ENCODE measurements around the gene DARS1. TPM values are rescaled to one million over a fixed set of nuclear protein-coding genes. Genes with fewer than 3 reads are reported as not detected.

DARS1 gene
- total and polyA plus RNA-seq, 2 of the 13 experiments (the other 11 are each of a cell fraction or from before 2014, with no cell fraction given): 149 to 230 TPM

- peak; percentile 18; the same call in 1 of the 2 replicates for TF ChIP-seq ZNF567 (CRISPR knock-in tag; IDR thresholded peaks at IDR 0.05; ENCODE audit: borderline replicate concordance)
- TF ChIP-seq ZNF275 (CRISPR knock-in tag; IDR thresholded peaks at IDR 0.05; ENCODE audit: borderline replicate concordance): peak; percentile 94
- TF ChIP-seq ZMAT3 (CRISPR knock-in tag; conservative IDR thresholded peaks at IDR 0.05): peak; percentile 82; the same call in 1 of the 2 replicates
- TF ChIP-seq NAIF1 (CRISPR knock-in tag; IDR thresholded peaks at IDR 0.05; ENCODE audit: borderline replicate concordance): peak; percentile 88; the same call in 1 of the 2 replicates
- TF ChIP-seq IRF1 (CRISPR knock-in tag; IDR thresholded peaks at IDR 0.05; ENCODE audit: low read depth): no peak
- TF ChIP-seq ZNF777 (CRISPR knock-in tag; IDR thresholded peaks at IDR 0.05): peak; percentile 65
- TF ChIP-seq ZNF672 (CRISPR knock-in tag; IDR thresholded peaks at IDR 0.05): no peak
- peak; percentile 89 for TF ChIP-seq SALL2 (CRISPR knock-in tag; IDR thresholded peaks at IDR 0.05)
- peak; percentile 89 for TF ChIP-seq ELF1 (CRISPR knock-in tag; IDR thresholded peaks at IDR 0.05)
- peak; percentile 99 for TF ChIP-seq DMAP1 (CRISPR knock-in tag; IDR thresholded peaks at IDR 0.05)
- TF ChIP-seq ZNF543 (CRISPR knock-in tag; IDR thresholded peaks at IDR 0.05): peak; percentile 99
- peak; percentile 87 for TF ChIP-seq HOMEZ (CRISPR knock-in tag; IDR thresholded peaks at IDR 0.05; ENCODE audit: low read depth)
- TF ChIP-seq ZNF768 (CRISPR knock-in tag; IDR thresholded peaks at IDR 0.05): peak; percentile 67; the same call in 1 of the 2 replicates
- TF ChIP-seq ZNF564 (CRISPR knock-in tag; IDR thresholded peaks at IDR 0.05): no peak; the same call in 1 of the 2 replicates
- no peak for TF ChIP-seq ZBTB8A (CRISPR knock-in tag; IDR thresholded peaks at IDR 0.05; ENCODE audit: borderline replicate concordance, low read depth)
- no peak; the same call in 1 of the 2 replicates for TF ChIP-seq MXD4 (CRISPR knock-in tag; IDR thresholded peaks at IDR 0.05)
- no peak; the same call in 1 of the 2 replicates for TF ChIP-seq ZHX1 (CRISPR knock-in tag; IDR thresholded peaks at IDR 0.05; ENCODE audit: low read depth)
- TF ChIP-seq GPBP1L1 (CRISPR knock-in tag; IDR thresholded peaks at IDR 0.05): no peak
- peak; percentile 10; the same call in 1 of the 2 replicates for TF ChIP-seq ZNF12 (CRISPR knock-in tag; IDR thresholded peaks at IDR 0.05)
- TF ChIP-seq ZNF678 (CRISPR knock-in tag; IDR thresholded peaks at IDR 0.05): peak; percentile 40
- 0 out of 2 replicates have a peak, but pooled peaks have one; percentile 5 for TF ChIP-seq ZNF7 (CRISPR knock-in tag; IDR thresholded peaks at IDR 0.05)
- peak; percentile 74 for TF ChIP-seq DRAP1 (CRISPR knock-in tag; IDR thresholded peaks at IDR 0.05)
These were observed at the start of gene DARS1 (continued) for GRCh38 chr2:135985018-135985825.
